Endodermal cell (in vitro differentiated cells): ENCODE measurements around the gene CDH13. TPM values are rescaled to one million over a fixed set of nuclear protein-coding genes. Genes with fewer than 3 reads are reported as not detected.

ENCODE experiments used
- DNase-seq: peaks from one replicate; pipeline ENCODE4 v3.0.0-alpha.2; 2017
- H3K27ac ChIP-seq: 2 replicates; pipeline ENCODE4 v1.5.1; 2013; ENCODE audit warnings: mild to moderate bottlenecking, low read depth, low read length, moderate library complexity
- H3K27me3 ChIP-seq: 2 replicates; pipeline ENCODE4 v1.6.1; 2013; ENCODE audit warnings: mild to moderate bottlenecking, low read length, moderate library complexity; ENCODE audit not compliant: insufficient read depth, control insufficient read depth, poor library complexity, severe bottlenecking
- H3K36me3 ChIP-seq: 2 replicates; pipeline ENCODE4 v1.7.0; 2013; ENCODE audit warnings: mild to moderate bottlenecking, low read length, moderate library complexity; ENCODE audit not compliant: control insufficient read depth, insufficient read depth
- H3K4me1 ChIP-seq: one replicate; pipeline ENCODE4 v1.7.0; 2013; ENCODE audit warnings: low read length; ENCODE audit not compliant: control insufficient read depth, insufficient read depth
- H3K4me3 ChIP-seq: 2 replicates; pipeline ENCODE4 v1.5.1; 2013; ENCODE audit warnings: mild to moderate bottlenecking, low read length, moderate library complexity
- H3K9ac ChIP-seq: 2 replicates; pipeline ENCODE4 v1.6.1; 2013; ENCODE audit warnings: mild to moderate bottlenecking, low read length, moderate library complexity; ENCODE audit not compliant: poor library complexity, severe bottlenecking; ENCODE audit errors: extremely low read depth
- H3K9me3 ChIP-seq: 2 replicates; pipeline ENCODE4 v1.6.1; 2013; ENCODE audit warnings: mild to moderate bottlenecking, low read length, moderate library complexity; ENCODE audit not compliant: control insufficient read depth
- H3K27ac Mint-ChIP-seq: 2 replicates; pipeline ENCODE4 v1.8.0; 2020; ENCODE audit warnings: mixed read lengths
- H3K27me3 Mint-ChIP-seq: 2 replicates; pipeline ENCODE4 v1.8.0; 2021; ENCODE audit warnings: mild to moderate bottlenecking, mixed read lengths; ENCODE audit not compliant: insufficient read depth
- H3K36me3 Mint-ChIP-seq: 2 replicates; pipeline ENCODE4 v1.8.0; 2020; ENCODE audit warnings: low read depth, mixed read lengths
- H3K4me1 Mint-ChIP-seq: 2 replicates; pipeline ENCODE4 v1.8.0; 2020; ENCODE audit warnings: mixed read lengths
- H3K4me3 Mint-ChIP-seq: 2 replicates; pipeline ENCODE4 v1.8.0; 2020; ENCODE audit warnings: mild to moderate bottlenecking, moderate library complexity, mixed read lengths
- H3K9me3 Mint-ChIP-seq: 2 replicates; pipeline ENCODE4 v1.8.0; 2020; ENCODE audit warnings: mild to moderate bottlenecking, mixed read lengths
- WGBS, 2 experiments: methylation state at CpG; one replicate each; pipeline versions ENCODE4 v1.1.5 to v1.1.7; 2013; ENCODE audit warnings: missing lambda C conversion rate in 2 of 2, mixed read lengths in 1 of 2; ENCODE audit not compliant: insufficient coverage in 1 of 2, insufficient read length in 1 of 2; 5-methylcytosine and 5-hydroxymethylcytosine counted together
- total RNA-seq, 2 donors: library from RNA; stranded (reverse); fragmentation: NEBNext Ultra II Directional in 1 of 2; extraction: Animal tissue kit (Norgen Biotek cat#: 25700) in 1 of 2; gene quantifications; 2 replicates in 1 of 2; 3 replicates in 1 of 2; pipeline ENCODE4 v1.2.1, GENCODE V29; 2021
- TF ChIP-seq, protein P1 (sequence below): fragments of 200-600 bp; sonication (generic); conservative IDR thresholded peaks from 2 replicates; pipeline ENCODE4 v1.5.0; 2021; ENCODE audit warnings: antibody characterized with exemption, mild to moderate bottlenecking

The CDH13 gene
- total RNA-seq, 2 donors from 2014 or later = 0.86 to 1.8 TPM

DNA sequence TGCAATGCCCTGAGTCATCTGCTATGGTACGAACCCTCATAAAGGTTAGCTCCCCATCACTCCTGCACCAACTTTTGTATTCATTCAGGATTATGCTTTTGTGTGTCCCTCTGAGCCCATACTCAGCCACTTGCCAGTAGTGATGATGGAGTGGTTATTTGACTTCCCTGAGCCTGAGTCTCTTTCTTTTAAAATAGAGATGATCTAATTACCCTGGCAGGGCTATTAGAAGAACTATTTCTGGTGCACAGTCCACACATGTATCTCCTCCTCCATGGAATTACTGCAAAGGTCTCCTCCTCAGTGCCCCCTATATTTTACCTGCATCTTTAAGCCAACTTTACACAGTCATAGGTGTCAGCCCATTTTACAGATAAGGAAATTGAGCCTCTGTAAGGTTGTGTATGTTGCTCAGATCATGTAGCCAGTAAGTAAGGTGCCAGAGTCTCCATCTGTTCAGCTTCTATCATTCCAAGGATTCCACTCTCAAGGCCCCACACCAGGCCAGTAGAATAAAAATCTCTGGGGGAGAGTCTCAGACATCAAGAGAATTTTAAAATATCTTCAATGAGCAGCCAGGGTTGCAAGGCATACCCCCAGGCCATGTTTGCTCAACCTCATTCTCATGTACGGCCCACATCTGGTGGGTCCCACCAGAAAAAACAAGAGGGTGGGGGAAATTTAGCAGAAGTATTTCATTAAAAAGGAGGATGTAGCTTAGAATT is 847.3 kb downstream of the CDH13 start:
- no peak for DNase-seq

GRCh38 chr16:83475108-83475507 is 848.3 kb downstream of the CDH13 start:
- H3K4me3 ChIP-seq = no peak overlapping the region
- H3K36me3 Mint-ChIP-seq = no peaks in the 10 kb centered on the region
- H3K27ac ChIP-seq = no peak overlapping the region
- H3K9me3 Mint-ChIP-seq = no peaks in the 10 kb centered on the region
- H3K4me3 Mint-ChIP-seq = no peak overlapping the region
- WGBS, 2 experiments = 80 to 90% methylated on average over 5 of the region's 5 CpGs
- no peaks in the 10 kb centered on the region for H3K4me1 ChIP-seq
- no peaks in the 10 kb centered on the region for H3K27me3 ChIP-seq
- H3K9me3 ChIP-seq = no peaks in the 10 kb centered on the region
- no peak overlapping the region for H3K9ac ChIP-seq
- H3K27me3 Mint-ChIP-seq = no peaks in the 10 kb centered on the region
- no peaks in the 10 kb centered on the region for H3K4me1 Mint-ChIP-seq
- DNase-seq = no peak
- H3K27ac Mint-ChIP-seq = no peak overlapping the region
- TF ChIP-seq, protein P1, sequence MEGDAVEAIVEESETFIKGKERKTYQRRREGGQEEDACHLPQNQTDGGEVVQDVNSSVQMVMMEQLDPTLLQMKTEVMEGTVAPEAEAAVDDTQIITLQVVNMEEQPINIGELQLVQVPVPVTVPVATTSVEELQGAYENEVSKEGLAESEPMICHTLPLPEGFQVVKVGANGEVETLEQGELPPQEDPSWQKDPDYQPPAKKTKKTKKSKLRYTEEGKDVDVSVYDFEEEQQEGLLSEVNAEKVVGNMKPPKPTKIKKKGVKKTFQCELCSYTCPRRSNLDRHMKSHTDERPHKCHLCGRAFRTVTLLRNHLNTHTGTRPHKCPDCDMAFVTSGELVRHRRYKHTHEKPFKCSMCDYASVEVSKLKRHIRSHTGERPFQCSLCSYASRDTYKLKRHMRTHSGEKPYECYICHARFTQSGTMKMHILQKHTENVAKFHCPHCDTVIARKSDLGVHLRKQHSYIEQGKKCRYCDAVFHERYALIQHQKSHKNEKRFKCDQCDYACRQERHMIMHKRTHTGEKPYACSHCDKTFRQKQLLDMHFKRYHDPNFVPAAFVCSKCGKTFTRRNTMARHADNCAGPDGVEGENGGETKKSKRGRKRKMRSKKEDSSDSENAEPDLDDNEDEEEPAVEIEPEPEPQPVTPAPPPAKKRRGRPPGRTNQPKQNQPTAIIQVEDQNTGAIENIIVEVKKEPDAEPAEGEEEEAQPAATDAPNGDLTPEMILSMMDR = no peak
- H3K36me3 ChIP-seq = no peaks in the 10 kb centered on the region

More for the DNA sequence above, 847.3 kb downstream of the CDH13 start:
- no peaks in the 10 kb centered on the region for H3K36me3 Mint-ChIP-seq
- no peak overlapping the region for H3K27ac Mint-ChIP-seq
- TF ChIP-seq, protein P1 = no peak
- H3K4me3 ChIP-seq = no peak overlapping the region
- no peaks in the 10 kb centered on the region for H3K9me3 ChIP-seq
- no peaks in the 10 kb centered on the region for H3K36me3 ChIP-seq
- no peaks in the 10 kb centered on the region for H3K4me1 Mint-ChIP-seq
- no peak overlapping the region for H3K9ac ChIP-seq
- no peaks in the 10 kb centered on the region for H3K9me3 Mint-ChIP-seq
- H3K27me3 ChIP-seq = no peaks in the 10 kb centered on the region
- H3K27ac ChIP-seq = no peak overlapping the region
- H3K27me3 Mint-ChIP-seq = no peaks in the 10 kb centered on the region
- H3K4me1 ChIP-seq = no peaks in the 10 kb centered on the region
- WGBS, 2 experiments = 93 to 100% methylated on average over 1 to 2 of the region's 2 CpGs
- no peak overlapping the region for H3K4me3 Mint-ChIP-seq

GRCh38 chr16:83481589-83481988 is 854.8 kb downstream of the CDH13 start:
- no peak for DNase-seq
- H3K9me3 Mint-ChIP-seq = no peaks in the 10 kb centered on the region
- H3K27ac Mint-ChIP-seq = no peak overlapping the region
- H3K4me1 ChIP-seq = peaks cover 3% of the 10 kb centered on the region
- no peak overlapping the region for H3K9ac ChIP-seq
- H3K4me3 Mint-ChIP-seq = no peak overlapping the region
- H3K27me3 Mint-ChIP-seq = no peaks in the 10 kb centered on the region
- H3K36me3 Mint-ChIP-seq = no peaks in the 10 kb centered on the region
- H3K9me3 ChIP-seq = no peaks in the 10 kb centered on the region
- 92 to 95% methylated on average over 7 of the region's 7 CpGs for WGBS, 2 experiments
- H3K36me3 ChIP-seq = no peaks in the 10 kb centered on the region
- no peak overlapping the region for H3K27ac ChIP-seq
- no peaks in the 10 kb centered on the region for H3K27me3 ChIP-seq
- H3K4me1 Mint-ChIP-seq = peaks cover 2% of the 10 kb centered on the region
- TF ChIP-seq, protein P1 = no peak
- H3K4me3 ChIP-seq = no peak overlapping the region
